RWPE2 (cell line): ENCODE measurements around the gene DHX9.

Experiments used
- ATAC-seq: fragments of 200-7000 bp; cut with Tn5 transposase; 3 replicates; pipeline ENCODE4 v1.9.1; 2021; ENCODE audit warnings: low read depth
- DNase-seq: peaks from one replicate; pipeline ENCODE4 v3.0.0-alpha.2; 2020; ENCODE audit warnings: low spot score
- H3K27ac ChIP-seq: fragments of 450-650 bp; 2 replicates; pipeline ENCODE4 v1.5.1; 2017; ENCODE audit warnings: mild to moderate bottlenecking; ENCODE audit not compliant: poor library complexity, severe bottlenecking
- H3K27me3 ChIP-seq: fragments of 250-450 bp; sonication (Bioruptor Pico); 2 replicates; pipeline ENCODE4 v1.5.1; 2021; ENCODE audit warnings: mild to moderate bottlenecking, moderate library complexity; ENCODE audit not compliant: insufficient read depth, poor library complexity, severe bottlenecking
- H3K36me3 ChIP-seq: fragments of 250-450 bp; sonication (Bioruptor Pico); 2 replicates; pipeline ENCODE4 v1.5.1; 2020; ENCODE audit warnings: low read depth, mild to moderate bottlenecking, moderate library complexity
- H3K4me1 ChIP-seq: fragments of 250-450 bp; sonication (Bioruptor Pico); 2 replicates; pipeline ENCODE4 v1.5.1; 2021; ENCODE audit warnings: mild to moderate bottlenecking, moderate library complexity; ENCODE audit not compliant: insufficient read depth, poor library complexity, severe bottlenecking
- H3K4me3 ChIP-seq: fragments of 250-450 bp; sonication (Bioruptor Pico); 2 replicates; pipeline ENCODE4 v1.5.1; 2021; ENCODE audit warnings: mild to moderate bottlenecking, moderate library complexity; ENCODE audit not compliant: severe bottlenecking
- H3K9me3 ChIP-seq: fragments of 250-450 bp; sonication (Bioruptor Pico); 2 replicates; pipeline ENCODE4 v1.5.1; 2021; ENCODE audit warnings: mild to moderate bottlenecking, moderate library complexity; ENCODE audit not compliant: severe bottlenecking
- TF ChIP-seq, protein P1 (sequence below): fragments of 450-650 bp; IDR thresholded peaks from one replicate; pipeline ENCODE4 v1.5.1; 2017; ENCODE audit warnings: mild to moderate bottlenecking, moderate library complexity; ENCODE audit not compliant: poor library complexity, severe bottlenecking

The DHX9 gene

DNA sequence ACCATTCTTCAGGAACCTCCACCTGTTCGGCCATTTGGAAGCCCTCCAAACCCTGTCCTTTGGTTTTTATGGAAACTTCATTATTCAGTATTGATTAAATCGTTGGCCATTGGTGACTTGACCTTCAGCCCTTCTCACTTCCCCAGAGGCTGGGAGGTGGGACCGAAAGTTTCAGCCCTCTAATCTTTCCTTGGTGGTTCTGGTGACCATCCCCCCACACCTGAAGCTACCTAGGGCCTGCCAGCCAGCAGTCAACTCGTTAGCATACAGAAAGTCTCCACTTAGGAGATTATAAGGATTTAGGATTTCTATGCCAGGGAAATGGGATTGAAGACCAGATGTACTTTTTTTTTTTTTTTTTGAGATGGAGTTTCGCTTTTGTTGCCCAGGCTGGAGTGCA, 6.7 kb downstream of the DHX9 start:
- no peaks in the 10 kb centered on the region for H3K9me3 ChIP-seq
- peaks cover 97% of the 10 kb centered on the region for H3K36me3 ChIP-seq
- H3K27me3 ChIP-seq: no peaks in the 10 kb centered on the region
- TF ChIP-seq, protein P1, sequence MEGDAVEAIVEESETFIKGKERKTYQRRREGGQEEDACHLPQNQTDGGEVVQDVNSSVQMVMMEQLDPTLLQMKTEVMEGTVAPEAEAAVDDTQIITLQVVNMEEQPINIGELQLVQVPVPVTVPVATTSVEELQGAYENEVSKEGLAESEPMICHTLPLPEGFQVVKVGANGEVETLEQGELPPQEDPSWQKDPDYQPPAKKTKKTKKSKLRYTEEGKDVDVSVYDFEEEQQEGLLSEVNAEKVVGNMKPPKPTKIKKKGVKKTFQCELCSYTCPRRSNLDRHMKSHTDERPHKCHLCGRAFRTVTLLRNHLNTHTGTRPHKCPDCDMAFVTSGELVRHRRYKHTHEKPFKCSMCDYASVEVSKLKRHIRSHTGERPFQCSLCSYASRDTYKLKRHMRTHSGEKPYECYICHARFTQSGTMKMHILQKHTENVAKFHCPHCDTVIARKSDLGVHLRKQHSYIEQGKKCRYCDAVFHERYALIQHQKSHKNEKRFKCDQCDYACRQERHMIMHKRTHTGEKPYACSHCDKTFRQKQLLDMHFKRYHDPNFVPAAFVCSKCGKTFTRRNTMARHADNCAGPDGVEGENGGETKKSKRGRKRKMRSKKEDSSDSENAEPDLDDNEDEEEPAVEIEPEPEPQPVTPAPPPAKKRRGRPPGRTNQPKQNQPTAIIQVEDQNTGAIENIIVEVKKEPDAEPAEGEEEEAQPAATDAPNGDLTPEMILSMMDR: no peak
- H3K27ac ChIP-seq: no peak overlapping the region
- H3K4me1 ChIP-seq: peaks cover 17% of the 10 kb centered on the region
- DNase-seq (no peak), ATAC-seq (no peak)
- H3K4me3 ChIP-seq: no peak overlapping the region

DNA sequence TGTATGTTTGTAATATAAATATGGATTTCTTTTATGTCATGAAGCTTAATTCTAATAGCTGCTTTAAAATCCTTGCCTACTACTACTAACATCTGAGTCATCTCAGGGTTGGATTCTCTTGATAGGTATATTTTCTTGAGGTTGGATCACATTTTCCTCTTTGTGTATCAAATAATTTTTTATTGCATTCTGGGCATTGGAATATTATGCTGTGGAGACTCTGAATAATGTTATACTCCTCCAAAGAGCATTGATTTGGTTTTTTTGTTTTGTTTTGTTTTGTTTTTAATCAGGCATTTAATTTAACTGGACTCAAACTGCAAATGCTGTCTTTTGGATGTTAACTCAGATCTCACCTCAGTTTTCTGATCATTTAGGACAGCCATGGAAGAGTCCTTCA, 8.0 kb downstream of the DHX9 start:
- TF ChIP-seq, protein P1: no peak
- H3K4me3 ChIP-seq: no peak overlapping the region
- DNase-seq: no peak

DNA sequence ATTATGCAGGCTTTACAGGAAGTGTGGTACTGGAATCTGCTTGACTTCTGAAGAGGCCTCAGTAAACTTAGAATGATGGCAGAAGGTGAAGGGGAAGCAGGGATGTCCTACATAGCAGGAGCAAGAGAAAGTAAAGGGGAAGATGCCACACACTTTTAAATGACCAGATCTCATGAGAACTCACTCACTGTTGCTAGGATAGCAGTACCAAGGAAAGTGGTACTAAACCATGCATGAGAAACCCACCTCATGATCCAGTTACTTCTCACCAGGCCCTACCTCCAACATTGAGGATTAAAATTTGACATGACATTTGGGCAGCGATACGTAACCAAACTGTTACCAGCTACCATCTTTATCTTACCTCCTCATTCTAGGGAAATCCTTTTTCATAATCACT, 9.6 kb downstream of the DHX9 start:
- DNase-seq (no peak), ATAC-seq (no peak)
- Histone ChIP-seq H3K27ac (no peak overlapping the region), H3K4me3 (no peak overlapping the region), H3K9me3 (no peaks in the 10 kb centered on the region), H3K27me3 (no peaks in the 10 kb centered on the region), H3K36me3 (peaks cover 100% of the 10 kb centered on the region), H3K4me1 (peaks cover 5% of the 10 kb centered on the region)
- TF ChIP-seq, protein P1: no peak

More for the DNA sequence above, 8.0 kb downstream of the DHX9 start:
- no peaks in the 10 kb centered on the region for H3K27me3 ChIP-seq
- no peak for ATAC-seq
- H3K27ac ChIP-seq: no peak overlapping the region
- H3K4me1 ChIP-seq: peaks cover 9% of the 10 kb centered on the region
- no peaks in the 10 kb centered on the region for H3K9me3 ChIP-seq
- H3K36me3 ChIP-seq: peaks cover 100% of the 10 kb centered on the region

DNA sequence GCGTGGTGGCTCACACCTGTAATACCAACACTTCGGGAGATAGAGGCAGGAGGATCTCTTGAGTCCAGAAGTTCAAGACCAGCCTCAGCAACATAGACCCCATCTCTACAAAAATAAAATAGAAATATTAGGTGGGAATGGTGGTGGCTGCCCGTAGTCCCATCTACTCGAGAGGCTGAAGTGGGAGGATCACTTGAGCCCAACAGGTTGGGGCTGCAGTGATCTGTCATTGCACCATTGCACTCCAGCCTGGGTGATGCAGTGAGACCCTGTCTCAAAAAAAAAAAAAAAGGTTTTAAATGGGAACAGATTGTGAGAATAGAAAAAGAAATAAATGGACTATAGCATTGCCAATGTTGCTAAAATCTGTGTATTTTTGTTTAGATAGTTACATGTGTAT, 11.2 kb downstream of the DHX9 start:
- DNase-seq: no peak
- Histone ChIP-seq H3K36me3 (peaks cover 100% of the 10 kb centered on the region), H3K27ac (no peak overlapping the region), H3K4me3 (no peak overlapping the region), H3K9me3 (no peaks in the 10 kb centered on the region), H3K4me1 (peaks cover 5% of the 10 kb centered on the region), H3K27me3 (no peaks in the 10 kb centered on the region)
- TF ChIP-seq, protein P1: no peak
- no peak for ATAC-seq

DNA sequence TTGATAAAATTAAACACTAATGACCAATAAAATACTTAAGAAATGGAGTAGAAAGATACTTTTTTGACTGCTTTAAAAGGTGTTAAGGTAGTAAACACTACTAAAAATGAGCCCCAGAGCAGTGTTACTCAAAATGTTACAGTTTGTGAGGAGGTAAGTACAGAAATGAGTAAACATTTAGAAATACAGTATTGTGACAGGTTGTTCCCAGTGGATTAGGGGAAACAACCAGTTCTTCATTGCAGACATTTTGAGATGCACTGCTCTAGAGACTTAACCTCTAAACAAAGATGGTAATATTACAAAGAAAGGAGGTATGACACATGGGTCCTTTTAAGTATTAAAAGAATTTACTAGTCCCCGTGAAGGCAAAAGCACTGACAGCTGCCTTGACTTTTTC, 12.7 kb downstream of the DHX9 start:
- TF ChIP-seq, protein P1: no peak
- Histone ChIP-seq H3K9me3 (no peaks in the 10 kb centered on the region), H3K4me3 (no peak overlapping the region), H3K27me3 (no peaks in the 10 kb centered on the region), H3K4me1 (peaks cover 5% of the 10 kb centered on the region), H3K27ac (no peak overlapping the region), H3K36me3 (peaks cover 100% of the 10 kb centered on the region)
- no peak for DNase-seq
- no peak for ATAC-seq
